Smooth muscle cell (in vitro differentiated cells): ENCODE measurements around the gene PDE4B. TPM values are rescaled to one million over a fixed set of nuclear protein-coding genes. Genes with fewer than 3 reads are reported as not detected.

Experiments used
- DNase-seq: peaks from one replicate; lab custom pipeline; 2025; ENCODE audit not compliant: unreplicated experiment; lab: John Stamatoyannopoulos, UW
- H2AFZ ChIP-seq: fragments of 200-600 bp; sonication (generic); 2 replicates; pipeline ENCODE4 v1.6.0; 2016; ENCODE audit warnings: antibody characterized with exemption, low read depth, mild to moderate bottlenecking
- H3F3A ChIP-seq: fragments of 200-600 bp; sonication (generic); 2 replicates; pipeline ENCODE4 v1.6.0; 2017; ENCODE audit warnings: antibody characterized with exemption, low read depth
- H3K27ac ChIP-seq: fragments of 200-600 bp; sonication (generic); 2 replicates; pipeline ENCODE4 v1.5.1; 2016; ENCODE audit warnings: low read depth, mild to moderate bottlenecking
- H3K27me3 ChIP-seq: fragments of 200-600 bp; sonication (generic); 2 replicates; pipeline ENCODE4 v1.6.1; 2016; ENCODE audit warnings: low read depth, mild to moderate bottlenecking
- H3K36me3 ChIP-seq: fragments of 200-600 bp; sonication (generic); 2 replicates; pipeline ENCODE4 v1.5.1; 2016; ENCODE audit warnings: low read depth
- H3K4me1 ChIP-seq: fragments of 200-600 bp; sonication (generic); 2 replicates; pipeline ENCODE4 v1.5.1; 2016; ENCODE audit warnings: low read depth
- H3K4me2 ChIP-seq: fragments of 200-600 bp; sonication (generic); 2 replicates; pipeline ENCODE4 v1.6.0; 2016; ENCODE audit warnings: mild to moderate bottlenecking
- H3K4me3 ChIP-seq: fragments of 200-600 bp; sonication (generic); 2 replicates; pipeline ENCODE4 v1.5.1; 2016; ENCODE audit warnings: mild to moderate bottlenecking
- H3K79me2 ChIP-seq: fragments of 200-600 bp; sonication (generic); 2 replicates; pipeline ENCODE4 v1.6.0; 2016; ENCODE audit warnings: low read depth, mild to moderate bottlenecking
- H3K9ac ChIP-seq: fragments of 200-600 bp; sonication (generic); 2 replicates; pipeline ENCODE4 v1.6.0; 2016; ENCODE audit warnings: low read depth
- H3K9me3 ChIP-seq: fragments of 200-600 bp; sonication (generic); replicated peaks from 2 replicates; pipeline ENCODE4 v1.5.1; 2016; ENCODE audit warnings: low read depth
- H4K20me1 ChIP-seq: fragments of 200-600 bp; sonication (generic); 2 replicates; pipeline ENCODE4 v1.6.0; 2016; ENCODE audit warnings: low read depth
- WGBS: methylation state at CpG from one replicate; pipeline ENCODE4 v1.1.7; 2016; ENCODE audit warnings: low lambda C conversion rate; 5-methylcytosine and 5-hydroxymethylcytosine counted together
- polyA plus RNA-seq: library from polyadenylated mRNA; unstranded; fragments of >200 nt; fragmentation: Nextera tagmentation; extraction: Ambion mirVana; gene quantifications from 2 replicates; pipeline ENCODE4 v1.2.1, GENCODE V29; 2016
- total RNA-seq: library from RNA; depleted of rRNA; stranded (reverse); fragments of >200 nt; gene quantifications from 2 replicates; pipeline ENCODE4 v1.2.3, GENCODE V29; 2014
- TF ChIP-seq, protein P1 (sequence below): fragments of 200-600 bp; sonication (generic); IDR thresholded peaks from 2 replicates; pipeline ENCODE4 v1.5.1; 2017; ENCODE audit warnings: borderline replicate concordance, mild to moderate bottlenecking, antibody characterized with exemption; ENCODE audit not compliant: insufficient read depth, poor library complexity, severe bottlenecking

The PDE4B gene
- total and polyA plus RNA-seq, 2 experiments from 2014 or later = 18.5 to 24.8 TPM

DNA sequence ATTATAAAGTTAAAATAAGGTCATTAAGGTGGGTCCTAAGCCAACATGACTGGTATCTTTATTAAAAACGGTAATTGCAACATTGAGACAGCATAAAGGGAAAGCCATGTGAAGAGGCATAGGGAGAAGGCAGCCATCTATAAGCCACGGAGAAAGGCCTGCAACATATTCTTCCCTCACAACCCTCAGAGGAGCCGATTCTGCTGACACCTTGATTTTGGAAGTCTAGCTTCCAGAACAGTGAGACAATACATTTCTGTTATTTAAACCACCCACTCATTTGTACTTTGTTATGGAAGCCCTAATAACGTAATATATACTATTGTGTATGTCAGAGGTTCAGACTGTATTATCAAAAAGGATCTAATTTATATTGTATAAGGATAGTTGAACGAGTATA, 190.8 kb downstream of the PDE4B start:
- H3K79me2 ChIP-seq = no peaks in the 10 kb centered on the region
- WGBS = 80% methylated on average over 5 of the region's 5 CpGs

DNA sequence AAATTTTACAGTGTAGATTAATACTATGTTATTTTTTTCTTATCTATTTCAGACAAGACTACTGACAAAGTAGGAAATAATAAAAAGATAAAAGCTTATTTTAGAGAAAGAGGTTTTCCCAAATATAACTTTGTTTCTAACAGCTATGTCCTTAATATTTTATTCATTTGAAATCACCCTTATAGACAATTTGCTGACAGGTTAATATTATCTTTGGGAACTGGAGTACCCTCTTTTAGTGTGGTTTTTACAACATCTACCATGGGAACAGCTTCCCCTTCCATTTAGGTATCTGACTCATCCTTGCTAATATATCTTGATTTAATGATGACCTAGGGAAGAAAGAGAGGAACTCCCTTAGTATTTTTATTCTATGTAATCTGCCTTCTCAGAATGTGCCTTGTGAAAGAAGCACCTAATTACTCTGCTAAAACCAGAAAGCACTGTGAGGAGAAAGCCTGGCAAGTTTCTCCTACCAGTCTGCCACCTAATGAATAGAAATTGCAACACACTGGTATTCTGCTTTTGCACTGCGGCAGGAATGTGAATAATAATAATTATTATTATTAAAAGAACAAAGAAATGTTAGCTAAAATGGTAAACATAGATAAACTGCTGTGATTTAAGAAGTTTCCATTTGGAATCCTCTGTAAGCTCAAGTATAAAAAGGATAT, 192.8 kb downstream of the PDE4B start:
- no peaks in the 10 kb centered on the region for H3K36me3 ChIP-seq
- no peak overlapping the region for H3K4me3 ChIP-seq
- no peaks in the 10 kb centered on the region for H3K27me3 ChIP-seq
- no peaks in the 10 kb centered on the region for H3K4me1 ChIP-seq
- H3K9ac ChIP-seq = no peak overlapping the region
- no peaks in the 10 kb centered on the region for H4K20me1 ChIP-seq
- no peaks in the 10 kb centered on the region for H3K79me2 ChIP-seq
- H3K4me2 ChIP-seq = no peak overlapping the region
- no peaks in the 10 kb centered on the region for H3K9me3 ChIP-seq
- H2AFZ ChIP-seq = no peak overlapping the region
- no peak overlapping the region for H3K27ac ChIP-seq
- TF ChIP-seq, protein P1, sequence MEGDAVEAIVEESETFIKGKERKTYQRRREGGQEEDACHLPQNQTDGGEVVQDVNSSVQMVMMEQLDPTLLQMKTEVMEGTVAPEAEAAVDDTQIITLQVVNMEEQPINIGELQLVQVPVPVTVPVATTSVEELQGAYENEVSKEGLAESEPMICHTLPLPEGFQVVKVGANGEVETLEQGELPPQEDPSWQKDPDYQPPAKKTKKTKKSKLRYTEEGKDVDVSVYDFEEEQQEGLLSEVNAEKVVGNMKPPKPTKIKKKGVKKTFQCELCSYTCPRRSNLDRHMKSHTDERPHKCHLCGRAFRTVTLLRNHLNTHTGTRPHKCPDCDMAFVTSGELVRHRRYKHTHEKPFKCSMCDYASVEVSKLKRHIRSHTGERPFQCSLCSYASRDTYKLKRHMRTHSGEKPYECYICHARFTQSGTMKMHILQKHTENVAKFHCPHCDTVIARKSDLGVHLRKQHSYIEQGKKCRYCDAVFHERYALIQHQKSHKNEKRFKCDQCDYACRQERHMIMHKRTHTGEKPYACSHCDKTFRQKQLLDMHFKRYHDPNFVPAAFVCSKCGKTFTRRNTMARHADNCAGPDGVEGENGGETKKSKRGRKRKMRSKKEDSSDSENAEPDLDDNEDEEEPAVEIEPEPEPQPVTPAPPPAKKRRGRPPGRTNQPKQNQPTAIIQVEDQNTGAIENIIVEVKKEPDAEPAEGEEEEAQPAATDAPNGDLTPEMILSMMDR = no peak
- DNase-seq = no peak
- no peaks in the 10 kb centered on the region for H3F3A ChIP-seq
- 75% methylated on average over 1 of the region's 1 CpG for WGBS

More for the DNA sequence above, 190.8 kb downstream of the PDE4B start:
- H3K4me2 ChIP-seq = no peak overlapping the region
- H3K4me1 ChIP-seq = no peaks in the 10 kb centered on the region
- DNase-seq = no peak
- H3F3A ChIP-seq = no peaks in the 10 kb centered on the region
- TF ChIP-seq, protein P1 = no peak
- no peaks in the 10 kb centered on the region for H4K20me1 ChIP-seq
- H3K27ac ChIP-seq = no peak overlapping the region
- no peaks in the 10 kb centered on the region for H3K27me3 ChIP-seq
- H3K4me3 ChIP-seq = no peak overlapping the region
- H3K9ac ChIP-seq = no peak overlapping the region
- H2AFZ ChIP-seq = no peak overlapping the region
- no peaks in the 10 kb centered on the region for H3K9me3 ChIP-seq
- H3K36me3 ChIP-seq = no peaks in the 10 kb centered on the region

DNA sequence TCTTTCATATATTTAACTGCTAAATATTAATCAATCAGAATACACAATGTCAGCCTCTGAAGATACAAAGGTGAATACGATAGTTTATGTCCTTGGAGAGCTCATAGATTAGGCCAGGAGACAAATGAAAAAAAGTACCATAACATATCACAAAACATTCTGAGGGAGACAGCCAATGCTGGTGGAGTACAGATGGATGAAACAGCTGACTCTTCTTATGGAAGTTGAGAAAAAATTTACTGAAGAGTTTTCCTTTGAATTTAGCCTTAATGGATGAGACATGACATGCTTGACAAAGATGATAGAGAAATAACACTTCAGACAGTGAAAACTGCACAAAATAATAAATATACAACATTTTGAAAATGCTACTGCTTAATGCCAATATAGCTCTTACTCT, 193.5 kb downstream of the PDE4B start:
- Histone ChIP-seq H3K27me3 (no peaks in the 10 kb centered on the region), H3K27ac (no peak overlapping the region), H3K36me3 (no peaks in the 10 kb centered on the region), H4K20me1 (no peaks in the 10 kb centered on the region), H3K4me1 (no peaks in the 10 kb centered on the region), H3K79me2 (no peaks in the 10 kb centered on the region), H3F3A (no peaks in the 10 kb centered on the region), H3K4me3 (no peak overlapping the region), H3K4me2 (no peak overlapping the region), H3K9me3 (no peaks in the 10 kb centered on the region), H3K9ac (no peak overlapping the region), H2AFZ (no peak overlapping the region)
- TF ChIP-seq, protein P1 = no peak
- DNase-seq = no peak
- 82% methylated on average over 1 of the region's 1 CpG for WGBS

DNA sequence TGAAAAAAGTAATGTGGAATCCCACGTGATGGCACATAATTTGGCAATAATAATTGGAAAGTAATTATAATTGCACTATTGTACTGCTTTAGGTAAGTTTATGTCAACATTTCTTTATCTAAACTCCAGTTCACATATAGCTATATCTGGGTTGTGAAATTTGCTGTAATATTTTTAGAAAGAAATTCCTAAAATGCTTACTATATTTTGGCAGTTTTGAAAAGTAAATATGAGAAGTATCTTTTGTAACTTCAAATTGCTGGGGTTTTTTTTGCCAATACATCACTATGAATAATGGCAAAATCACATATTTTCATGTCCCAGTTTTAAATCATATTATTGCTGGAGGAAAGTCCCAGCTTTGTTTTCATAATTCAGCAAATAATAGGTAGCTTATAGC, 197.5 kb downstream of the PDE4B start:
- Histone ChIP-seq H2AFZ (no peak overlapping the region), H3F3A (no peaks in the 10 kb centered on the region), H3K4me3 (no peak overlapping the region), H3K4me1 (no peaks in the 10 kb centered on the region), H3K9me3 (no peaks in the 10 kb centered on the region), H3K36me3 (no peaks in the 10 kb centered on the region), H3K27ac (no peak overlapping the region), H3K27me3 (no peaks in the 10 kb centered on the region), H3K4me2 (no peak overlapping the region), H4K20me1 (no peaks in the 10 kb centered on the region), H3K79me2 (no peaks in the 10 kb centered on the region), H3K9ac (no peak overlapping the region)
- DNase-seq = no peak
- TF ChIP-seq, protein P1 = no peak
- WGBS = 74% methylated on average over 1 of the region's 1 CpG
